ENCODE results near the gene USP21. TPM values are rescaled to one million over a fixed set of nuclear protein-coding genes. Genes with fewer than 3 reads are reported as not detected.

USP21 gene
- total and polyA plus RNA-seq, 2 donors (not counting 3 experiments of a cell fraction or from before 2014, with no cell fraction given): 19.7 to 29.2 TPM

DNA sequence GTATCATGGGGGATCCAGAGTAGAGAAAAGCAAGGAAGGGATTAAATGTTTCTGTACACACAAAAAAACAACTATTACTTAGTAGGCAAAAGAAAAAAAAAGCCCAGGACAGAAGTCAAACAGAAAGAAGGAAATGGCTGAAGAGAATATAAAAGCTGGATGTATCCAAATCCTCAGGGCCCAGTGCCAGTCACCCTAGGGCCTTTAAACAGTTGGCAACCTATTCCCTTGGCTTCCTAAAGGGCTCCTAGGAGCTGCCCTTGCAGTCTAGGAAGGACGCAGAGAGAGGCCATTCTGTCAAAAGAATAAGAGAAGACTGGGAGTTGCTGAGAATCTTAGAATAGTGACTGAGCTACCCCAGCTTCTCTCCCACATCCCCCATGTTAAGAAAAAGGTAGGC is 13.0 kb downstream of the USP21 start:
- H4K20me1 ChIP-seq (replicated peaks; ENCODE audit: control insufficient read depth, extremely low read depth, insufficient read depth, low read length): no peaks in the 10 kb centered on the region
- H3K9ac ChIP-seq (replicated peaks; ENCODE audit: extremely low read depth, insufficient read depth, low read length): no peak overlapping the region
- no peak for DNase-seq (ENCODE audit: low read depth, low spot score)
- no peak overlapping the region for H3K27ac ChIP-seq (ENCODE audit: insufficient read depth, low read depth, low read length)
- no peak overlapping the region for H2AFZ ChIP-seq (ENCODE audit: low read depth, low read length)
- no peaks in the 10 kb centered on the region for H3K9me3 ChIP-seq (replicated peaks; ENCODE audit: control insufficient read depth, insufficient read depth, low read length)
- H3K4me1 ChIP-seq (ENCODE audit: control insufficient read depth, extremely low read depth, insufficient read depth, low read length): peaks cover 7% of the 10 kb centered on the region
- H3K9me1 ChIP-seq (replicated peaks; ENCODE audit: control insufficient read depth, extremely low read depth, insufficient read depth, low read length): no peaks in the 10 kb centered on the region
- ChIA-PET CTCF (interaction anchor here (2.3 kb wide), 1 partner anchor 9 kb away, joined by 8 read pairs; no protein-coding TSS in a partner anchor), POLR2A (no interaction called here)
- BruUV-seq (replicated peaks): no TSS peak
- intact Hi-C loops (cut with micrococcal nuclease) (no loop called here), dilution Hi-C loops (cut with MboI; ENCODE audit: extremely low pct_ligation_motif_present, low sequenced_read_pairs) (no loop called here)
- H3K4me2 ChIP-seq (ENCODE audit: insufficient read depth, low read length): no peak overlapping the region
- FAIRE-seq: no peak
- H3K4me3 ChIP-seq (replicated peaks in 1 of 3; ENCODE audit: insufficient read depth in 1 of 3, low read depth in 1 of 3, low read length in 3 of 3): no peak overlapping the region
- TF ChIP-seq, protein P1, sequence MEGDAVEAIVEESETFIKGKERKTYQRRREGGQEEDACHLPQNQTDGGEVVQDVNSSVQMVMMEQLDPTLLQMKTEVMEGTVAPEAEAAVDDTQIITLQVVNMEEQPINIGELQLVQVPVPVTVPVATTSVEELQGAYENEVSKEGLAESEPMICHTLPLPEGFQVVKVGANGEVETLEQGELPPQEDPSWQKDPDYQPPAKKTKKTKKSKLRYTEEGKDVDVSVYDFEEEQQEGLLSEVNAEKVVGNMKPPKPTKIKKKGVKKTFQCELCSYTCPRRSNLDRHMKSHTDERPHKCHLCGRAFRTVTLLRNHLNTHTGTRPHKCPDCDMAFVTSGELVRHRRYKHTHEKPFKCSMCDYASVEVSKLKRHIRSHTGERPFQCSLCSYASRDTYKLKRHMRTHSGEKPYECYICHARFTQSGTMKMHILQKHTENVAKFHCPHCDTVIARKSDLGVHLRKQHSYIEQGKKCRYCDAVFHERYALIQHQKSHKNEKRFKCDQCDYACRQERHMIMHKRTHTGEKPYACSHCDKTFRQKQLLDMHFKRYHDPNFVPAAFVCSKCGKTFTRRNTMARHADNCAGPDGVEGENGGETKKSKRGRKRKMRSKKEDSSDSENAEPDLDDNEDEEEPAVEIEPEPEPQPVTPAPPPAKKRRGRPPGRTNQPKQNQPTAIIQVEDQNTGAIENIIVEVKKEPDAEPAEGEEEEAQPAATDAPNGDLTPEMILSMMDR (IDR thresholded peaks at IDR 0.05; ENCODE audit: extremely low read depth in 1 of 2, insufficient read depth in 1 of 2, low read depth in 1 of 2, low read length in 2 of 2): no peak
- TF ChIP-seq JUN (IDR thresholded peaks at IDR 0.05; ENCODE audit: borderline replicate concordance, insufficient read depth, insufficient read length, low read depth) (no peak), POLR2A (IDR thresholded peaks at IDR 0.05; ENCODE audit: low read depth, low read length) (no peak), POLR2AphosphoS5 (IDR thresholded peaks at IDR 0.05; ENCODE audit: insufficient read depth, low read depth, low read length) (no peak), FOS (IDR thresholded peaks at IDR 0.05; ENCODE audit: borderline replicate concordance, insufficient read depth, low read length) (no peak), MYC (IDR thresholded peaks at IDR 0.05; ENCODE audit: low read depth, low read length) (no peak), GATA2 (IDR thresholded peaks at IDR 0.05; ENCODE audit: insufficient read depth, insufficient read length, low read depth, low read length) (no peak), EZH2 (IDR thresholded peaks at IDR 0.05; ENCODE audit: borderline replicate concordance, low read depth, low read length, severe bottlenecking) (no peak)
- TF ChIP-seq, protein P2, sequence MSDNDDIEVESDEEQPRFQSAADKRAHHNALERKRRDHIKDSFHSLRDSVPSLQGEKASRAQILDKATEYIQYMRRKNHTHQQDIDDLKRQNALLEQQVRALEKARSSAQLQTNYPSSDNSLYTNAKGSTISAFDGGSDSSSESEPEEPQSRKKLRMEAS (IDR thresholded peaks at IDR 0.05; ENCODE audit: insufficient read depth, insufficient read length): no peak
- H3K79me2 ChIP-seq (ENCODE audit: control insufficient read depth, insufficient read depth, low read length): peaks cover 8% of the 10 kb centered on the region
- peaks cover 11 to 24% of the 10 kb centered on the region in 2 experiments for H3K36me3 ChIP-seq (ENCODE audit: control insufficient read depth in 2 of 2, extremely low read depth in 1 of 2, insufficient read depth in 2 of 2, low read length in 2 of 2)
- no peaks in the 10 kb centered on the region for H3K27me3 ChIP-seq (ENCODE audit: control insufficient read depth in 2 of 2, insufficient read depth in 2 of 2, low read length in 2 of 2)

Data from endothelial cell of umbilical vein (primary cell).